SK-N-SH treated with all-trans-retinoic acid at 6 μM for 48 hours (cell line): Measurements from ENCODE around the gene MUC5B.

ENCODE experiments used
- ATAC-seq: fragments of 200-7000 bp; cut with Tn5 transposase; 3 replicates; pipeline ENCODE4 v1.9.1; 2020; ENCODE audit warnings: mild to moderate bottlenecking, moderate library complexity
- ARNTL ChIP-seq: fragments of 450-650 bp; formaldehyde crosslinking; IDR thresholded peaks from 2 replicates; pipeline ENCODE4 v1.5.0; 2020; ENCODE audit warnings: low read depth, mild to moderate bottlenecking, moderate library complexity, borderline replicate concordance
- BACH2 ChIP-seq: fragments of 250-450 bp; sonication (Bioruptor Pico); IDR thresholded peaks from 2 replicates; pipeline ENCODE4 v1.9.0; 2021; ENCODE audit warnings: mild to moderate bottlenecking, borderline replicate concordance
- CSDC2 ChIP-seq: fragments of 250-450 bp; sonication (Bioruptor Pico); IDR thresholded peaks from 2 replicates; pipeline ENCODE4 v1.5.0; 2020; ENCODE audit warnings: mild to moderate bottlenecking, moderate library complexity
- CSRNP3 ChIP-seq: fragments of 250-450 bp; sonication (Bioruptor Pico); IDR thresholded peaks from 2 replicates; pipeline ENCODE4 v1.5.1; 2021; ENCODE audit warnings: mild to moderate bottlenecking, moderate library complexity
- ESRRG ChIP-seq: fragments of 250-450 bp; sonication (Bioruptor Pico); IDR thresholded peaks from 2 replicates; pipeline ENCODE4 v1.6.1; 2021; ENCODE audit warnings: mild to moderate bottlenecking
- GLIS3 ChIP-seq: fragments of 250-450 bp; sonication (Bioruptor Pico); IDR thresholded peaks from 2 replicates; pipeline ENCODE4 v1.5.0; 2020; ENCODE audit warnings: mild to moderate bottlenecking, moderate library complexity
- ISL1 ChIP-seq: fragments of 250-450 bp; sonication (Bioruptor Pico); IDR thresholded peaks from 2 replicates; pipeline ENCODE4 v2.1.2; 2022; ENCODE audit warnings: mild to moderate bottlenecking, moderate library complexity
- PATZ1 ChIP-seq: fragments of 250-450 bp; sonication (Bioruptor Pico); IDR thresholded peaks from 2 replicates; pipeline ENCODE4 v1.8.0; 2020; ENCODE audit warnings: mild to moderate bottlenecking, moderate library complexity, borderline replicate concordance
- SNAI2 ChIP-seq: fragments of 250-450 bp; sonication (Bioruptor Pico); IDR thresholded peaks from 2 replicates; pipeline ENCODE4 v1.5.0; 2020; ENCODE audit warnings: mild to moderate bottlenecking, moderate library complexity
- TCF4 ChIP-seq: fragments of 250-450 bp; sonication (Bioruptor Pico); IDR thresholded peaks from 2 replicates; pipeline ENCODE4 v1.8.0; 2021; ENCODE audit warnings: mild to moderate bottlenecking, moderate library complexity, borderline replicate concordance
- TOX ChIP-seq: fragments of 250-450 bp; sonication (Bioruptor Pico); IDR thresholded peaks from 2 replicates; pipeline ENCODE4 v1.8.0; 2021; ENCODE audit warnings: mild to moderate bottlenecking, moderate library complexity, borderline replicate concordance
- ZC3H10 ChIP-seq: fragments of 250-450 bp; sonication (Bioruptor Pico); IDR thresholded peaks from 2 replicates; pipeline ENCODE4 v1.5.1; 2021; ENCODE audit warnings: mild to moderate bottlenecking, moderate library complexity
- ZFP3 ChIP-seq: fragments of 250-450 bp; sonication (Bioruptor Pico); IDR thresholded peaks from 2 replicates; pipeline ENCODE4 v1.5.0; 2020; ENCODE audit warnings: mild to moderate bottlenecking, moderate library complexity
- ZFP30 ChIP-seq: fragments of 450-650 bp; formaldehyde crosslinking; IDR thresholded peaks from 2 replicates; pipeline ENCODE4 v1.5.0; 2022; ENCODE audit warnings: mild to moderate bottlenecking, moderate library complexity
- ZNF565 ChIP-seq: fragments of 450-650 bp; formaldehyde crosslinking; conservative IDR thresholded peaks from 2 replicates; pipeline ENCODE4 v1.5.0; 2020; ENCODE audit warnings: low read depth, mild to moderate bottlenecking, moderate library complexity
- ZNF70 ChIP-seq: fragments of 450-650 bp; formaldehyde crosslinking; IDR thresholded peaks from 2 replicates; pipeline ENCODE4 v1.5.0; 2020; ENCODE audit warnings: mild to moderate bottlenecking, moderate library complexity
- ZNF8 ChIP-seq: fragments of 450-650 bp; formaldehyde crosslinking; IDR thresholded peaks from 2 replicates; pipeline ENCODE4 v1.5.0; 2020; ENCODE audit warnings: mild to moderate bottlenecking, moderate library complexity
- TF ChIP-seq, protein P1 (sequence below): fragments of 250-450 bp; sonication (Bioruptor Pico); IDR thresholded peaks from 2 replicates; pipeline ENCODE4 v1.8.0; 2021; ENCODE audit warnings: low read depth, mild to moderate bottlenecking, moderate library complexity, borderline replicate concordance
- TF ChIP-seq, protein P2 (sequence below): fragments of 250-450 bp; sonication (Bioruptor Pico); IDR thresholded peaks from 2 replicates; pipeline ENCODE4 v1.5.0; 2020; ENCODE audit warnings: mild to moderate bottlenecking, moderate library complexity

The MUC5B gene

GRCh38 chr11:1218256-1218787 lies 4.5 kb upstream of the MUC5B start:
- no peak for ATAC-seq
- TF ChIP-seq GLIS3 (CRISPR knock-in tag) (no peak), ZNF70 (CRISPR knock-in tag) (no peak), ISL1 (CRISPR knock-in tag) (no peak)
- TF ChIP-seq, all 23 proteins: peak for 0

GRCh38 chr11:1218788-1219445 lies 3.9 kb upstream of the MUC5B start:
- ATAC-seq, result no peak
- TF ChIP-seq, protein P1, sequence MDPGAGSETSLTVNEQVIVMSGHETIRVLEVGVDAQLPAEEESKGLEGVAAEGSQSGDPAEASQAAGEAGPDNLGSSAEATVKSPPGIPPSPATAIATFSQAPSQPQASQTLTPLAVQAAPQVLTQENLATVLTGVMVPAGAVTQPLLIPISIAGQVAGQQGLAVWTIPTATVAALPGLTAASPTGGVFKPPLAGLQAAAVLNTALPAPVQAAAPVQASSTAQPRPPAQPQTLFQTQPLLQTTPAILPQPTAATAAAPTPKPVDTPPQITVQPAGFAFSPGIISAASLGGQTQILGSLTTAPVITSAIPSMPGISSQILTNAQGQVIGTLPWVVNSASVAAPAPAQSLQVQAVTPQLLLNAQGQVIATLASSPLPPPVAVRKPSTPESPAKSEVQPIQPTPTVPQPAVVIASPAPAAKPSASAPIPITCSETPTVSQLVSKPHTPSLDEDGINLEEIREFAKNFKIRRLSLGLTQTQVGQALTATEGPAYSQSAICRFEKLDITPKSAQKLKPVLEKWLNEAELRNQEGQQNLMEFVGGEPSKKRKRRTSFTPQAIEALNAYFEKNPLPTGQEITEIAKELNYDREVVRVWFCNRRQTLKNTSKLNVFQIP (CRISPR knock-in tag), result no peak
- TF ChIP-seq, protein P2, sequence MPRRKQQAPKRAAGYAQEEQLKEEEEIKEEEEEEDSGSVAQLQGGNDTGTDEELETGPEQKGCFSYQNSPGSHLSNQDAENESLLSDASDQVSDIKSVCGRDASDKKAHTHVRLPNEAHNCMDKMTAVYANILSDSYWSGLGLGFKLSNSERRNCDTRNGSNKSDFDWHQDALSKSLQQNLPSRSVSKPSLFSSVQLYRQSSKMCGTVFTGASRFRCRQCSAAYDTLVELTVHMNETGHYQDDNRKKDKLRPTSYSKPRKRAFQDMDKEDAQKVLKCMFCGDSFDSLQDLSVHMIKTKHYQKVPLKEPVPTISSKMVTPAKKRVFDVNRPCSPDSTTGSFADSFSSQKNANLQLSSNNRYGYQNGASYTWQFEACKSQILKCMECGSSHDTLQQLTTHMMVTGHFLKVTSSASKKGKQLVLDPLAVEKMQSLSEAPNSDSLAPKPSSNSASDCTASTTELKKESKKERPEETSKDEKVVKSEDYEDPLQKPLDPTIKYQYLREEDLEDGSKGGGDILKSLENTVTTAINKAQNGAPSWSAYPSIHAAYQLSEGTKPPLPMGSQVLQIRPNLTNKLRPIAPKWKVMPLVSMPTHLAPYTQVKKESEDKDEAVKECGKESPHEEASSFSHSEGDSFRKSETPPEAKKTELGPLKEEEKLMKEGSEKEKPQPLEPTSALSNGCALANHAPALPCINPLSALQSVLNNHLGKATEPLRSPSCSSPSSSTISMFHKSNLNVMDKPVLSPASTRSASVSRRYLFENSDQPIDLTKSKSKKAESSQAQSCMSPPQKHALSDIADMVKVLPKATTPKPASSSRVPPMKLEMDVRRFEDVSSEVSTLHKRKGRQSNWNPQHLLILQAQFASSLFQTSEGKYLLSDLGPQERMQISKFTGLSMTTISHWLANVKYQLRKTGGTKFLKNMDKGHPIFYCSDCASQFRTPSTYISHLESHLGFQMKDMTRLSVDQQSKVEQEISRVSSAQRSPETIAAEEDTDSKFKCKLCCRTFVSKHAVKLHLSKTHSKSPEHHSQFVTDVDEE, result no peak
- no peak for TF ChIP-seq ESRRG (CRISPR knock-in tag)
- no peak for TF ChIP-seq ARNTL (CRISPR knock-in tag)
- TF ChIP-seq TCF4 (CRISPR knock-in tag), result no peak
- TF ChIP-seq ZFP30 (CRISPR knock-in tag), result no peak
- no peak for TF ChIP-seq TOX (CRISPR knock-in tag)
- TF ChIP-seq SNAI2, result no peak
- TF ChIP-seq CSDC2 (CRISPR knock-in tag), result no peak
- TF ChIP-seq PATZ1 (CRISPR knock-in tag), result no peak
- TF ChIP-seq, all 23 proteins: peak for 0

DNA sequence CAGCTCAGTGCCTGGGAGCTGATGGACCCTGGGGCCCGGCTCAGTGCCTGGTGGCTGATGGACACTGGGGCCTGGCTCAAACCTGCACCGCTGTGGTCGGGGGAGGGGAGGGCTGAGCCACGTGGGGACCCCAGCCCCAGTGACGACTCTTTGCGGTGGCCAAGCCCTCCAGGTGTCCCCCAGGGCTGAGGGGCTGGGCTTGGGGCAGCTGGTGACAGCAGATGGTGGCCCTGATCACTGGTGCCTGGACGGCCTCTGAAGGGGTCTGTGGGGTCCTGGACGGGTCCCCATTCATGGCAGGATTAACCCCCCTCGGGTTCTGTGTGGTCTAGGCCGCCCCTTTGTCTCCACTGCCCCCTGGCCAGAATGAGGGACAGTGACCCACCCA lies 3.4 kb upstream of the MUC5B start:
- no peak for ATAC-seq
- TF ChIP-seq PATZ1 (CRISPR knock-in tag), result no peak
- no peak for TF ChIP-seq CSDC2 (CRISPR knock-in tag)
- TF ChIP-seq, protein P2, result no peak
- no peak for TF ChIP-seq ESRRG (CRISPR knock-in tag)
- no peak for TF ChIP-seq ZC3H10 (CRISPR knock-in tag)
- no peak for TF ChIP-seq CSRNP3 (CRISPR knock-in tag)
- no peak for TF ChIP-seq BACH2 (CRISPR knock-in tag)
- TF ChIP-seq, protein P1 (CRISPR knock-in tag), result no peak
- TF ChIP-seq ZNF70 (CRISPR knock-in tag), result no peak
- no peak for TF ChIP-seq ZFP3
- no peak for TF ChIP-seq TCF4 (CRISPR knock-in tag)
- TF ChIP-seq ZNF8, result no peak
- no peak for TF ChIP-seq ZNF565
